ENCODE data around the gene NRN1L.
"Not testable (repeated sequence)": the region's sequence is repeated elsewhere in the genome, so short reads cannot be mapped to it uniquely, and the experiment has no call there.

NRN1L gene

GRCh38 chr16:67858500-67858899, 26.2 kb upstream of the NRN1L start:
- no peak for DNase-seq (ENCODE audit: low read depth, low spot score)
- H3K27ac ChIP-seq, result peak overlapping the region; percentile 62

- no peak for DNase-seq (ENCODE audit: low read depth, low spot score)
- peak overlapping the region; percentile 43 for H3K27ac ChIP-seq
Observed at GRCh38 chr16:67860589-67861398, 23.9 kb upstream of the NRN1L start.

DNA sequence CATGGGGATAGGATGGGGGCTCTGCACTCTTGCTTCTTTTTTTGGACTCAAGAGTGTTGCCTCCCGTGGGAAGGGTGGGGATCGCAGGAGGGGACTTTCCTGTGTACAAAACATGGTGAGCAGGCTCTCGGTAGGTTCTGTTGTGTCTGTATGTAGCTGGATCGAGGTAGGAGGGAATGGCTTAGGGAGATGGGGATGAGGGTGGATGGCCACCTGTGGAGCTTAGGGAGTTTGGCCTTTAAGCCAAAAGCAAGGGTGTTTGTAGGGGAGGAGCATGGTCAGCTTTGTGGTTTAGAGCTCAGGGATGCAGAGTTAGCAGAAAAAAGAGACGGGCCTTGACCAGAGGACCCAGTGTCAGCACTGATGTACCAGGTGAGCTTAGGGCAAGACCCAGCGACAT, 22.8 kb upstream of the NRN1L start:
- H3K27ac ChIP-seq, result no peak overlapping the region

GRCh38 chr16:67862623-67863583, 21.8 kb upstream of the NRN1L start:
- H3K27ac ChIP-seq, result peak overlapping the region; percentile 15
- no peak for DNase-seq (ENCODE audit: low read depth, low spot score)

More for the DNA sequence above, 22.8 kb upstream of the NRN1L start:
- DNase-seq (ENCODE audit: low read depth, low spot score), result no peak

- DNase-seq (ENCODE audit: low read depth, low spot score); H3K27ac ChIP-seq: not testable (repeated sequence)
Observed at GRCh38 chr16:67864044-67864443, 20.6 kb upstream of the NRN1L start.

DNA sequence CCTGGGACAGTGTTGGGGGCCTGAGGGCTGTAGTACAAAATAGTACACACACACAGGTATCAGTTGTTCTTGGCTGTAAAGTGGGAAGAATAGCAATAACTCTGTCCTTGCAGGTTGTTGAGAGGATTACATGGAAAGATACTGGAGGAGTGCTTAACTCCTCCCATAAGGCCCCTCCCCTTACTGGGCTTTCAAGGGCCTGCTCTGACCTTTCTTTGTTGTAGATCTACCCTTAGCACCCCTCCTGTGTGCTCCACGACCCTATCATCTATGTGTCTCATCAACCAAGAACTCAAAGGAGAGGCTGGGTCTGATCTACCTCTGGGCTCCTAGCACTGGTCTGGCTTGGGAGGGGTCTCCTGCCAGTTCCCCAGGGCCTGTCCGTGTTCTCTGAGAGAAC, 20.1 kb upstream of the NRN1L start:
- H3K27ac ChIP-seq, result no peak overlapping the region

GRCh38 chr16:67865318-67865717, 19.4 kb upstream of the NRN1L start:
- H3K27ac ChIP-seq, result no peak overlapping the region
- DNase-seq (ENCODE audit: low read depth, low spot score), result no peak

More for the DNA sequence above, 20.1 kb upstream of the NRN1L start:
- no peak for DNase-seq (ENCODE audit: low read depth, low spot score)

- DNase-seq (ENCODE audit: low read depth, low spot score), result no peak
- H3K27ac ChIP-seq, result no peak overlapping the region
Observed at GRCh38 chr16:67868290-67868689, 16.4 kb upstream of the NRN1L start.

- no peak for DNase-seq (ENCODE audit: low read depth, low spot score)
- peak overlapping the region; percentile 46 for H3K27ac ChIP-seq
Observed at GRCh38 chr16:67869653-67870052, 15.0 kb upstream of the NRN1L start.

GRCh38 chr16:67871256-67871655, 13.4 kb upstream of the NRN1L start:
- DNase-seq (ENCODE audit: low read depth, low spot score), result no peak
- peak overlapping the region; percentile 46 for H3K27ac ChIP-seq

- no peak for DNase-seq (ENCODE audit: low read depth, low spot score)
- H3K27ac ChIP-seq, result peak overlapping the region; percentile 46
Observed at GRCh38 chr16:67872131-67872630, 12.5 kb upstream of the NRN1L start.

DNA sequence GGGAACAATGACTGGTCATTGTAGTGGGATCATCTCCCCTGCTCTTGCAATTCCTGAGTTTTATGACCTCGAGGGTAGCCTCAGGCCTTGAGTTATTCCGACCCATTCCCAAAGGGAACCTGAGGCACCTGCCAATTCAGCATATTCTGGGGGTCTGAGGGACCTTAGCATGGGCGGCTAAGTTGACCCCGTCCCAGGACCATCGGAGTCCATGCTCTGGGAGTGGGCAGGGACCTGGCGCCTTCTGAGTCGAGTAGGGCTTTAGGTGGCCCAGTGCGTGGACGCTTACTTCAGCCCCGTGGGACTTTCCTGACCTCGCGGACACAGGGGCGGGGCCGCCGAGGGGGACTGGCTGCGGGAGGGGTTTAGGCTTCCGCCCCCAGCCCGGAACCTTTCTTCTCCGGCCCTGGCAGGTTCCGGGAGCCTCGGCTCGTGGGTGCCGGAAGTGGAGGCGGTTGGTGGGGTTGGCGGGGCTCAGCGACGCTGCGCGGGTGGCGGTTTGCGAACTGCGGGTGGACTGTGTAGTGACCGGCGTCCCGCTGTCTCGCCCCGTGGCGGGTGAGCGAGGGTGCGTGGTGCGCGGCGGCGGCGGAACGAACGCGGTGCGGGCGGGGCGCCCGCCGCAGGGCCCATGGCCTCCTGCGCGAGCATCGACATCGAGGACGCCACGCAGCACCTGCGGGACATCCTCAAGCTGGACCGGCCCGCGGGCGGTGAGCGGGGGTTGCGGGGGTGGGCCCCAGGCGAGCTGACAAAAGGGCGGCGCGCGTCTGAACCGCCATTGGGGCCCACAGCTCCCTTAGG, 11.9 kb upstream of the NRN1L start, which contains the start of gene EDC4:
Gene EDC4 (plus strand): TSS at position 422 of the 804 bp plus-strand sequence. CDS start 210 bp downstream, at position 632.
- no peak for DNase-seq (ENCODE audit: low read depth, low spot score)
- peak within 1 kb of the TSS; percentile 46 for H3K27ac ChIP-seq

DNA sequence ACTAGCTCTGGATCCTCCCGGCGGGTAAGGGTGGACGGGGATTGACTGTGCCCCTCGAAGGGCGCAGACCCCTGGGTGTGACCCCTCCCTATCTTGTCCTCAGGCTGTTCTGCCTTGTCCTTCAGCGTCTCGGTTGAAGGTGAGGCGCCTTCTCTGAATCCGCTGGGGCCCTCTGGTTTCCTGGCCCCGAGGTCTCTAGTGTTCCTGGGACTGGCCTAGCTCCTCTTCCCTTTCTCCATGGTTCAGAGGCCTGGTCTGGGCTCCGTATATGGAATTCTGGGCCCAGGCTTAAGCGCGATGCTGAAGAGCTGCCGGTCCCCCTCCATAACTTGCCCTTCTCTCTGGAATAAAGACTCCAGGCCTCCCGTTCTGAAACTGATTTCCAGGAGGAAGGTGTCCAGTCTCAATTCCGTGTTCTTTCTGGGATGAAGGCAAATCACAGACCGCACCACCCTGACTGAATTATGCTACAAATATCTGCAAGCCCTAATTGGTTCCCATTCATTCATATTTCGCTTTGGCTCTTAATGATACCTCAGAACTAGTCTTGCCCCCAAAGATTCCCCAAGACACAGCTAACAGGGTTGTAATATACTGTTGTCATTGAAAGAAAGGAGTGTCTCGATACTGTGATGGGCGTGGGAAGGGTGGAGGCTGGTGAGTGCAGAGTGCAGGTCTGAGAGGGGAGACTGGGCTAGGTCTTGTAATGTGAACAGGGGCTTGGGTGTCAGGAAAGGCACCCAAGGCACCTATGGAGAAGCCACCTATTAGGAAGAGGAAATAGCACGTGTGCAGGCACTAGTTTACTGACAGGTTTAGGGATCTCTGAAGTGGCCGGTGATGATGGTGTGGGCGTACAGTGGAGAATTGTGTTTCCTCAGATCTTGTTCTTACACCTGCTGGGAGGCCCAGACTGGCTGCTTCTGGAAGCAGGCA, 11.0 kb upstream of the NRN1L start:
- peak overlapping the region; percentile 46 for H3K27ac ChIP-seq
- no peak for DNase-seq (ENCODE audit: low read depth, low spot score)

GRCh38 chr16:67874372-67874771, 10.3 kb upstream of the NRN1L start:
- H3K27ac ChIP-seq, result no peak overlapping the region
- DNase-seq (ENCODE audit: low read depth, low spot score), result no peak

GRCh38 chr16:67877064-67877463, 7.6 kb upstream of the NRN1L start:
- H3K27ac ChIP-seq, result no peak overlapping the region
- no peak for DNase-seq (ENCODE audit: low read depth, low spot score)

GRCh38 chr16:67878232-67878631, 6.5 kb upstream of the NRN1L start:
- no peak overlapping the region for H3K27ac ChIP-seq

DNA sequence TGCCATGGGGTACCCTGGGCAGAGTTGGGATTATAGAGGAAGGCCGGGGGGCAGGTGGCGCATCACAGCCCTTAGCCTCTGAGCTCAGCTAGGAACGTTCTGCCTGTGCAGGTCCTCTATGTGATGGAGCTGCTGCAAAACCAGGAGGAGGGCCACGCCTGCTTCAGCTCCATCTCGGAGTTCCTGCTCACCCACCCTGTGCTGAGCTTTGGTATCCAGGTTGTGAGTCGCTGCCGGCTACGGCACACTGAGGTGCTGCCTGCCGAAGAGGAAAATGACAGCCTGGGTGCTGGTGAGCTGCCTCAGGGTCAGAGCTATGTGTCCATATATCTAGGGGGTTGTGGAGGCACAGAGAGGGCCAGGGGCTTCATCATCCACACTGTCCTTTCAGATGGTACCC, 5.8 kb upstream of the NRN1L start:
- no peak for DNase-seq (ENCODE audit: low read depth, low spot score)

More at GRCh38 chr16:67878232-67878631, 6.5 kb upstream of the NRN1L start:
- DNase-seq (ENCODE audit: low read depth, low spot score), result no peak

GRCh38 chr16:67879462-67879861, 5.2 kb upstream of the NRN1L start:
- no peak overlapping the region for H3K27ac ChIP-seq
- DNase-seq (ENCODE audit: low read depth, low spot score), result no peak

More for the DNA sequence above, 5.8 kb upstream of the NRN1L start:
- H3K27ac ChIP-seq, result no peak overlapping the region

DNA sequence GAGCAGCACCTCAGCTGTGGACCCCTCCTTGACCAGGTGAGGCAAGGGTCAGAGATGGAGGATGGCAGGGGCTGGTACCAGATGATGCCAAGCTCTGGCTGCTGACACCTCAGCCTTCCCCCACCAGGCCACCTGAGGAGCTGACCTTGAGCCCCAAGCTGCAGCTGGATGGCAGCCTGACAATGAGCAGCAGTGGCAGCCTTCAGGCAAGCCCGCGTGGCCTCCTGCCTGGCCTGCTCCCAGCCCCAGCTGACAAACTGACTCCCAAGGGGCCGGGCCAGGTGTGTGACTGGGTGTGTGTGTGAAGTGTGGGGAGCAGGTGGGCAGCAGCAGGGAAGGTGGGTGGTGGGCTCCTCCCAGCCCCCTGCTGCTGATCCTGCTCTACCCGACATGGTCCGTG, 4.7 kb upstream of the NRN1L start:
- DNase-seq (ENCODE audit: low read depth, low spot score), result no peak
- no peak overlapping the region for H3K27ac ChIP-seq
